Measurements from ENCODE around the gene CACYBP.
"Not testable (repeated sequence)": the region's sequence is repeated elsewhere in the genome, so short reads cannot be mapped to it uniquely, and the experiment has no call there.

CACYBP gene

DNA sequence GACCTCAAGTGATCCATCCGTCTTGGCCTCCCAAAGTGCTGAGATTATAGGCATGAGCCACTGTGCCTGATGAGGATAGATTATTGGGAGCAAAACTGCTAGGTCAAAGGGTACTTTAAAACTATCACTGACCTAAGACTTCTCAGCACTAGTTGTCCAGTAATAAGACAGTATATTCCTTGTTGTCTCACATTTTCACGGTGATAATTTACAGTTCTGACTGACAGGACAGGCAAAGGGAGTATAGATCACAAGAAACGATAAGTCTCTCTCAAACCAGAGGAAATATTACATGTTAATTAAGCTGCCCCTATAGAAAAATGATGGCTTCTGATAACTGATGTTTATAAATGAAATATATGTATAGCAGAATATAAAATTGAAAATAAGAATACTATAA lies 19.8 kb downstream of the CACYBP start:
- TF ChIP-seq EZH2phosphoT487 (IDR thresholded peaks at IDR 0.05; ENCODE audit: low read length) (no peak), EZH2 (optimal IDR thresholded peaks at IDR 0.05; ENCODE audit: low read depth, low read length) (no peak)
- TF ChIP-seq, protein P1, sequence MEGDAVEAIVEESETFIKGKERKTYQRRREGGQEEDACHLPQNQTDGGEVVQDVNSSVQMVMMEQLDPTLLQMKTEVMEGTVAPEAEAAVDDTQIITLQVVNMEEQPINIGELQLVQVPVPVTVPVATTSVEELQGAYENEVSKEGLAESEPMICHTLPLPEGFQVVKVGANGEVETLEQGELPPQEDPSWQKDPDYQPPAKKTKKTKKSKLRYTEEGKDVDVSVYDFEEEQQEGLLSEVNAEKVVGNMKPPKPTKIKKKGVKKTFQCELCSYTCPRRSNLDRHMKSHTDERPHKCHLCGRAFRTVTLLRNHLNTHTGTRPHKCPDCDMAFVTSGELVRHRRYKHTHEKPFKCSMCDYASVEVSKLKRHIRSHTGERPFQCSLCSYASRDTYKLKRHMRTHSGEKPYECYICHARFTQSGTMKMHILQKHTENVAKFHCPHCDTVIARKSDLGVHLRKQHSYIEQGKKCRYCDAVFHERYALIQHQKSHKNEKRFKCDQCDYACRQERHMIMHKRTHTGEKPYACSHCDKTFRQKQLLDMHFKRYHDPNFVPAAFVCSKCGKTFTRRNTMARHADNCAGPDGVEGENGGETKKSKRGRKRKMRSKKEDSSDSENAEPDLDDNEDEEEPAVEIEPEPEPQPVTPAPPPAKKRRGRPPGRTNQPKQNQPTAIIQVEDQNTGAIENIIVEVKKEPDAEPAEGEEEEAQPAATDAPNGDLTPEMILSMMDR (IDR thresholded peaks at IDR 0.05; ENCODE audit: low read length): no peak
- H3K9ac ChIP-seq (ENCODE audit: low read length): no peak overlapping the region
- no peak overlapping the region for H3K27ac ChIP-seq (ENCODE audit: low read length)
- peaks cover 4% of the 10 kb centered on the region; the same call in 1 of the 2 replicates for H3K4me1 ChIP-seq (ENCODE audit: low read length)
- H2AFZ ChIP-seq (ENCODE audit: low read length): no peak overlapping the region
- H3K79me2 ChIP-seq (ENCODE audit: low read length): peaks cover 57% of the 10 kb centered on the region
- H3K4me3 ChIP-seq (ENCODE audit: low read length): no peak overlapping the region
- no peak for DNase-seq
- H3K9me2 ChIP-seq (replicated peaks; ENCODE audit: insufficient read depth, low read length): no peaks in the 10 kb centered on the region
- H4K20me1 ChIP-seq (ENCODE audit: insufficient read depth, low read length): no peaks in the 10 kb centered on the region
- H3K27me3 ChIP-seq (replicated peaks; ENCODE audit: insufficient read depth, low read length): no peaks in the 10 kb centered on the region
- H3F3A ChIP-seq (ENCODE audit: insufficient read depth, low read length): peaks cover 4% of the 10 kb centered on the region
- no peaks in the 10 kb centered on the region for H3K9me3 ChIP-seq (replicated peaks; ENCODE audit: insufficient read depth, low read length)
- H3K36me3 ChIP-seq (replicated peaks; ENCODE audit: insufficient read depth, low read length): no peaks in the 10 kb centered on the region; the same call in 1 of the 2 replicates
- H3K4me2 ChIP-seq (ENCODE audit: low read depth, low read length): no peak overlapping the region

DNA sequence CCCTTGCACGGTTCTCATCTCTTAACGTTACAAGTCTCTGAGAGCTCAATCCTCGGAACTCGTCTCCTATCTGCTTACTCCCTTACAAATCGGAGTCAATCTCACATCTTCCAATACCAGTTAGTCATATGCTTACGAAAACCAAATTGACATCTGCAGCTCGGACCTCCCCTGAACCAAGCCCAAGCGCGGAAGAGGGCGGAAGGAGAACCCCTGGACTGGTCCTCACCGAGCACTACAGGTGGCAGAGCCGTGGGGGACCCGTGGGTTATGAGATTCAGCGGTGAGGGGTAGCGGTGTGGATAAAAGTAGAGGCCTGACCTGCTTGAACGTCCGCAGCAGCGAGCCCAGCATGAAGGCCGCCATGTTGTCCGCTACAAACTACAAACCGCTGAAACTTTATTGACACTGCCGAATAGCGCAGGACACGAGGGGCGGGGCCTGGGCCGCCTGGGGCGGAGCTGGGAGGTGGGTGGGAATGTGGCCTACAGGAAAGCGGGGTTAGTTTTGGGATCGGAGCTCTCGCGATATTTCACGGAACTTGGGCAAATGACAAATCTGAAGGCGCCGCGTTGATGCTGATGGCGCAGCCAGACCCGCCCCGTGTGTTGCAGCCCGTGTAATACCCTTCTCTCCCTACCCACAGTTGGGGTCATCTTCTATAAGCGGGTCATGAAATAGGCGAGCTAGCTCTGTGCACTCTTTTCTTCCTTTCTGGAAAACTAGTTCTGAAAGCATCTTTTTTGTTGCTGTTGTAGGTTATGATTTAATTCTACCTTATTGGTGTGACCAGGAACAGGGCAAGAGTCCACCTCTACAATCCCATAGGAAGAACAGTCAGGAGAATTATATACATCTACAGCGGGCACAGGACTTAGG lies 23.5 kb downstream of the CACYBP start, which contains the start of gene MRPS14:
MRPS14 (minus strand) TSS at position 383 of the 879 bp plus-strand sequence; CDS start at position 366, 17 bp downstream.
- DNase-seq: peak; percentile 100
- Histone ChIP-seq H3F3A (ENCODE audit: insufficient read depth, low read length) (peaks cover 4% of the 10 kb centered on the region), H3K4me1 (ENCODE audit: low read length) (peaks cover 4% of the 10 kb centered on the region; the same call in 1 of the 2 replicates), H3K9me3 (replicated peaks; ENCODE audit: insufficient read depth, low read length) (no peaks in the 10 kb centered on the region), H3K27ac (ENCODE audit: low read length) (peak within 1 kb of the TSS; percentile 58; the same call in 1 of the 2 replicates), H4K20me1 (ENCODE audit: insufficient read depth, low read length) (no peaks in the 10 kb centered on the region), H3K79me2 (ENCODE audit: low read length) (peaks cover 47% of the 10 kb centered on the region), H3K27me3 (replicated peaks; ENCODE audit: insufficient read depth, low read length) (no peaks in the 10 kb centered on the region), H3K36me3 (replicated peaks; ENCODE audit: insufficient read depth, low read length) (no peaks in the 10 kb centered on the region), H3K9me2 (replicated peaks; ENCODE audit: insufficient read depth, low read length) (no peaks in the 10 kb centered on the region), H2AFZ (ENCODE audit: low read length) (peak within 1 kb of the TSS; percentile 87), H3K4me3 (ENCODE audit: low read length) (peak within 1 kb of the TSS; percentile 95), H3K4me2 (ENCODE audit: low read depth, low read length) (peak within 1 kb of the TSS; percentile 84), H3K9ac (ENCODE audit: low read length) (peak within 1 kb of the TSS; percentile 89)
- TF ChIP-seq EZH2 (optimal IDR thresholded peaks at IDR 0.05; ENCODE audit: low read depth, low read length): no peak
- no peak for TF ChIP-seq EZH2phosphoT487 (IDR thresholded peaks at IDR 0.05; ENCODE audit: low read length)
- TF ChIP-seq, protein P1 (IDR thresholded peaks at IDR 0.05; ENCODE audit: low read length): no peak

DNA sequence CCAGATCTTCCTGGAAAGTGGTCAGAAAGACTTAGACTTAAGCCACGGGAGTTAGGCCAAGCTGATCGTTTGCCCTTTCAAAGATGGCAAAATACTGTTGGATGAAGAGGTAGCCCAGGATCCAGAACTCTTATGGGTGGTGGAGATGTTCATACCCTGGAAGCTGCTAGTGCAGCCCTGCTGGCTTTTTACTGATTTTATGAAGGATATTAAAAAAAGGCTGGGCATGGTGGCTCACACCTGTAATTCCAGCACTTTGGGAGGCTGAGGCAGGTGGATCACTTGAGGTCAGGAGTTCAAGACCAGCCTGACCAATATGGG lies 24.1 kb downstream of the CACYBP start:
- DNase-seq; H3K4me1 ChIP-seq (ENCODE audit: low read length); H3K9me3 ChIP-seq (replicated peaks; ENCODE audit: insufficient read depth, low read length); H3K27me3 ChIP-seq (replicated peaks; ENCODE audit: insufficient read depth, low read length); H3K36me3 ChIP-seq (replicated peaks; ENCODE audit: insufficient read depth, low read length); H4K20me1 ChIP-seq (ENCODE audit: insufficient read depth, low read length); H3F3A ChIP-seq (ENCODE audit: insufficient read depth, low read length); H3K9me2 ChIP-seq (replicated peaks; ENCODE audit: insufficient read depth, low read length): not testable (repeated sequence)
- H3K4me2 ChIP-seq (ENCODE audit: low read depth, low read length): peak overlapping the region; percentile 84
- peaks cover 41% of the 10 kb centered on the region for H3K79me2 ChIP-seq (ENCODE audit: low read length)
- H2AFZ ChIP-seq (ENCODE audit: low read length): peak overlapping the region; percentile 77
- H3K27ac ChIP-seq (ENCODE audit: low read length): peak overlapping the region; percentile 58; the same call in 1 of the 2 replicates
- H3K4me3 ChIP-seq (ENCODE audit: low read length): peak overlapping the region; percentile 95
- peak overlapping the region; percentile 89 for H3K9ac ChIP-seq (ENCODE audit: low read length)

DNA sequence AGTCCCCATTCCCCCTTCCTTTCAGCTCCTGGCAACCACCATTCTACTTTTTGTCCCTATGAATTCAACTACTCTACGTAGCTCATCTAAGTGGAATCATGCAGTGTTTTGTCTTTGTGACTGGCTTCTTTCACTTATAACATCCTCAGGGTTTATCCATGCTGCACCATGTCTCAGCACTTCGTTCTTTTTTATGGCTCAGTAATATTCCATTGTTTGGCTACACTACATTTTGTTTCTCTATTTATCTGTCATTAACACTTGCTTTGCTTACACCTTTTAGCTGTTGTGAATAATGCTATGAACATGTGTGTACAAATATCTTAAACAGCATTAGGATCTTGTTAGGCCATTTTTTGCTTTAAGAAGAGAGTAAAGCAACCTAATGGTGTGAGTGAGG lies 25.0 kb downstream of the CACYBP start:
- H3K27ac ChIP-seq (ENCODE audit: low read length): no peak overlapping the region
- H3K9me3 ChIP-seq (replicated peaks; ENCODE audit: insufficient read depth, low read length): no peaks in the 10 kb centered on the region
- no peaks in the 10 kb centered on the region for H3K9me2 ChIP-seq (replicated peaks; ENCODE audit: insufficient read depth, low read length)
- DNase-seq: no peak
- TF ChIP-seq EZH2phosphoT487 (IDR thresholded peaks at IDR 0.05; ENCODE audit: low read length) (no peak), EZH2 (optimal IDR thresholded peaks at IDR 0.05; ENCODE audit: low read depth, low read length) (no peak)
- TF ChIP-seq, protein P1 (IDR thresholded peaks at IDR 0.05; ENCODE audit: low read length): no peak
- H3F3A ChIP-seq (ENCODE audit: insufficient read depth, low read length): peaks cover 11% of the 10 kb centered on the region
- H3K79me2 ChIP-seq (ENCODE audit: low read length): peaks cover 35% of the 10 kb centered on the region
- peaks cover 12% of the 10 kb centered on the region for H3K4me1 ChIP-seq (ENCODE audit: low read length)
- H3K4me2 ChIP-seq (ENCODE audit: low read depth, low read length): no peak overlapping the region
- H3K27me3 ChIP-seq (replicated peaks; ENCODE audit: insufficient read depth, low read length): no peaks in the 10 kb centered on the region
- no peak overlapping the region for H3K4me3 ChIP-seq (ENCODE audit: low read length)
- H3K9ac ChIP-seq (ENCODE audit: low read length): no peak overlapping the region
- no peaks in the 10 kb centered on the region for H4K20me1 ChIP-seq (ENCODE audit: insufficient read depth, low read length)
- H2AFZ ChIP-seq (ENCODE audit: low read length): no peak overlapping the region
- H3K36me3 ChIP-seq (replicated peaks; ENCODE audit: insufficient read depth, low read length): no peaks in the 10 kb centered on the region
